Measurements from ENCODE around the gene OR5M3.
A peak's percentile ranks its signal among the peaks of the same experiment; 100 is the strongest.

OR5M3 gene

DNA sequence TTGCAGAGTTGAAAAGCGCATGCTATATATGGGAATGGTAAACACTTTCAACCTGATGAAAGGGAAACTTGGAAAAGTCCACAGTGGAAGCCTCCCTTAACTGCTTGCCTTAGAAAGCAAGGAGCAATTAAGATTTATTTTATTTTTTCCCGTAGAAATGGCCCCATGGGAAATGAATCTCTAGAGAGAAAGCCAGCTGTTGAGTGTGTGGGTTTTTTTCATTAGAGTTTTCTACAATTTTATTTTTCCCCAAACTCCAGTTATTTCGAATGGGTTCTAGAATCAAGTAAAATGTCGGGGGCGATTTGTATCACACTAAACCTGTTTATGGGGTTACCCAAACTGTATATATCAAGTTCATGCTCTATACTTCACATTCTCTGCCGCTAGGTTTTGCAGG is at the start of gene OR5M3:
OR5M3 (minus strand) TSS at position 101 of the 400 bp plus-strand sequence. CDS start 2,855 bp downstream, outside the sequence.
- in situ Hi-C loops (cut with HindIII; ENCODE audit: low pct_ligation_motif_present, low pct_unique_long_range_greater_than_20kb, low sequenced_read_pairs), result no loop called here
- DNase-seq, result no peak

DNA sequence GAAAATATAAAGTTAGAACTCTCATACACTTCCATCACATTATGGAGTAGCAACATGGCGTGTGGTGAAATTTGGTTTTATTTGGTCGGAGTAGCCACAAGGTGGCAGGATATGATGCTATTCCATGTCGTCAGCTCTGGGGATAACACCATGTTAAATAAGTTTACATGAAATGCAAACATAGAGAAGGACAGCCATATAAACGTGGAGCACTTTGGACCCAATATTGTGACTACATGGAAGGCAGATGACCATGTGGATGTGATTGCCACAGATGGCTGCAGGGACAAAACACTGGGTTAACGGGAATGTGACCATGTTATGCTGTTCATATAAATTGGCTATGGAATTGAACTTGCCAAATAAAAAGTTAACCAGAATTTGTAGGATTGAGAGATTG is 48.9 kb upstream of the OR5M3 start:
- in situ Hi-C loops (cut with HindIII; ENCODE audit: low pct_ligation_motif_present, low pct_unique_long_range_greater_than_20kb, low sequenced_read_pairs), result no loop called here
- peak; percentile 8 for DNase-seq

- in situ Hi-C loops (cut with HindIII; ENCODE audit: low pct_ligation_motif_present, low pct_unique_long_range_greater_than_20kb, low sequenced_read_pairs), result no loop called here
- DNase-seq, result no peak
These were observed 40.1 kb upstream of the OR5M3 start for GRCh38 chr11:56513280-56513679.

GRCh38 chr11:56509439-56509838 is 36.3 kb upstream of the OR5M3 start:
- in situ Hi-C loops (cut with HindIII; ENCODE audit: low pct_ligation_motif_present, low pct_unique_long_range_greater_than_20kb, low sequenced_read_pairs), result no loop called here
- DNase-seq, result no peak

DNA sequence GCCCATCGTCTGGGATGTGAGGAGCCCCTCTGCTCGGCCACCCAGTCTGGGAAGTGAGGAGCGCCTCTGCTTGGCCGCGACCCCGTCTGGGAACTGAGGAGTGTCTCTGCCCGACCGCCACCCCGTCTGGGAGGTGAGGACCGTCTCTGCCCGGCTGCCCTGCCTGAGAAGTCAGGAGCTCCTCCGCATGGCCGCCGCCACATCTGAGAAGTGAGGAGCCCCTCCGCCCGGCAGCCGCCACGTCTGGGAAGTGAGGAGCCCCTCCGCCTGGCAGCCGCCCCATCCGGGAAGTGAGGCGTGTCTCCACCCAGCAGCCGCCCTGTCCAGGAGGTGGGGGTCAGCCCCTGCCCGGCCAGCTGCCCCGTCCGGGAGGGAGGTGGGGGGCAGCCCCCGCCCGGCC is 23.9 kb upstream of the OR5M3 start:
- no peak for DNase-seq
- in situ Hi-C loops (cut with HindIII; ENCODE audit: low pct_ligation_motif_present, low pct_unique_long_range_greater_than_20kb, low sequenced_read_pairs), result no loop called here

DNA sequence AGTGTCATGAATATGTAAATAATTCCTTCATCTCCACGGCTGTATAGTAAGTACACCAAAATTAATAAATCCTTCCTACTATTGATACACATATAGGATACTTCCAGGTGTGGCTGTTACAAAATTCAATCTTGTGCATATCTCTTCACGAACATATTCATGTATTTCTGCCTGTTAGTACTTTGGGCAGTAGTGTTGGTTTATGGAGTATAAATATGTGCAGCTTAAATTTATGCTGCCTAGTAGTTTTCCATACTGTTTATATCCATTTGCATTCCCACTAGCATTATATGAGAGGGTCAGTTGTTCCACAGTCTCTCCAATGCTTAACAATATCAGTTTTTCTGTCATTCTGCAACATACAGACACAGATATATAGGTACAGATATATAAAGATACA is 22.0 kb upstream of the OR5M3 start:
- in situ Hi-C loops (cut with HindIII; ENCODE audit: low pct_ligation_motif_present, low pct_unique_long_range_greater_than_20kb, low sequenced_read_pairs), result no loop called here
- no peak for DNase-seq

- in situ Hi-C loops (cut with HindIII; ENCODE audit: low pct_ligation_motif_present, low pct_unique_long_range_greater_than_20kb, low sequenced_read_pairs), result no loop called here
- no peak for DNase-seq
These were observed 18.1 kb upstream of the OR5M3 start, which contains the start of gene OR5M8 for GRCh38 chr11:56491270-56491669. Gene OR5M8, minus strand, starts transcription at chr11:56491370. Its CDS starts 0 bp downstream, at chr11:56491370.

- DNase-seq, result no peak
- in situ Hi-C loops (cut with HindIII; ENCODE audit: low pct_ligation_motif_present, low pct_unique_long_range_greater_than_20kb, low sequenced_read_pairs), result no loop called here
These were observed 13.6 kb upstream of the OR5M3 start for GRCh38 chr11:56486801-56487200.

GRCh38 chr11:56474729-56475235 is 1.6 kb upstream of the OR5M3 start:
- in situ Hi-C loops (cut with HindIII; ENCODE audit: low pct_ligation_motif_present, low pct_unique_long_range_greater_than_20kb, low sequenced_read_pairs), result no loop called here
- no peak for DNase-seq

DNA sequence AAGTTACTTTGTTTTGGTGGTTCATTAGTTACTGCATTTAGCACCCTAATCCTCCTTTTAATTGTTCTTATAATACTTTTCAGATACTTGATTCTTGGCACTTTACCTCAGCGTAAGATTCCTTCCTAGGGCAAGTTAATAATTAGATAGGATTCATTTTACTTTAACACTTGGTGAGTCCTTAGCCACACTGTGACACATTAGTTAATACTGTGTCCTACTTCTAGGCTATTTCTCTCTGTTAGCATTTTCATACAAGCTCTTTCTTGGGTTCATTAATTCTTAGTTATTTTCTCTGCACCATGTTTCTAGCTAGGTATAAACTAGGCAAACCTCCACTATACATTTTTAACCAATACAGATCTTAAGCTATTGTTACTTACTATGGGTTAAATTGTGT is 16.1 kb downstream of the OR5M3 start:
- DNase-seq, result peak; percentile 3
- in situ Hi-C loops (cut with HindIII; ENCODE audit: low pct_ligation_motif_present, low pct_unique_long_range_greater_than_20kb, low sequenced_read_pairs), result no loop called here

DNA sequence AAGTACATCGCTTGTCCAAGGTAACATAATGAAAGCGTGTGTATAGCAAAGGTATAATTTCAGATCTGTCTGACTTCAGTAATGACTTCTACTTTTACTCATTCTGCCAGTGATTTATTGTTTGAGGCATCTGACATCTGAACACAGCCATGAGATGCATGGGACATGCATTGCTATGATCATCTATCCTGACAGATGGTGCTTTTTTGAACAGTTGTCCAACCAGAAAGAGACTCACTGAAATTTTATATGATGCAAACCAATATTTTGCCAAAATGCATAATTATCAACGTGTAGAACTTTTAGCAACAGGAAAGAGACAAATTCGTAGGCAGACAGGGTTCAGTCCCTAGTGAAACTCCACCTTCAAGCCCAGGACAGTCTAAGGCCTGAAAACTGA is 19.6 kb downstream of the OR5M3 start:
- DNase-seq, result no peak
- in situ Hi-C loops (cut with HindIII; ENCODE audit: low pct_ligation_motif_present, low pct_unique_long_range_greater_than_20kb, low sequenced_read_pairs), result no loop called here
